H1 (cell line): ENCODE results near the gene MX1. TPM values are rescaled to one million over a fixed set of nuclear protein-coding genes. Genes with fewer than 3 reads are reported as not detected.

Experiments used
- CTCF ChIA-PET: fragments of 300-600 bp; sonication (Branson Sonifier 250); formaldehyde crosslinking; loops from one replicate; lab custom pipeline; 2021; ENCODE audit not compliant: partially characterized antibody; lab: Charles Lee
- POLR2A ChIA-PET: fragments of 300-600 bp; sonication (Branson Sonifier 250); formaldehyde crosslinking; loops from one replicate; lab custom pipeline; 2021; ENCODE audit warnings: inconsistent platforms; ENCODE audit not compliant: partially characterized antibody; lab: Charles Lee
- DNase-seq, 2 experiments: peaks; one replicate each; pipeline versions ENCODE4 v3.0.0 to v3.0.0-alpha.2; 2010 to 2022; ENCODE audit warnings: low spot score in 2 of 2, low read depth in 1 of 2, mixed read lengths in 1 of 2
- FAIRE-seq: peaks from 2 replicates; lab custom pipeline; 2011; peaks lifted over from hg19 to GRCh38; lab: Jason Lieb, UNC
- H2AFZ ChIP-seq: 2 replicates; pipeline ENCODE4 v1.8.1; 2012; ENCODE audit warnings: low read length, inconsistent platforms
- H2AK5ac ChIP-seq: 2 replicates; pipeline ENCODE4 v1.6.1; 2013; ENCODE audit warnings: low read depth, low read length
- H2BK120ac ChIP-seq: replicated peaks from 2 replicates; pipeline ENCODE3; 2013; ENCODE audit warnings: low read depth, low read length, inconsistent platforms
- H2BK12ac ChIP-seq: 2 replicates; pipeline ENCODE4 v1.6.1; 2013; ENCODE audit warnings: low read depth, low read length
- H2BK15ac ChIP-seq: 2 replicates; pipeline ENCODE4 v1.6.1; 2013; ENCODE audit warnings: low read length
- H2BK20ac ChIP-seq: 2 replicates; pipeline ENCODE4 v1.6.1; 2013; ENCODE audit warnings: low read length
- H2BK5ac ChIP-seq: 2 replicates; pipeline ENCODE4 v1.6.1; 2013; ENCODE audit warnings: low read depth, low read length
- H3K14ac ChIP-seq: 2 replicates; pipeline ENCODE4 v1.6.1; 2013; ENCODE audit warnings: inconsistent platforms; ENCODE audit not compliant: insufficient read length
- H3K18ac ChIP-seq: 2 replicates; pipeline ENCODE4 v1.6.1; 2013; ENCODE audit warnings: low read length; ENCODE audit errors: extremely low read depth
- H3K23ac ChIP-seq: 2 replicates; pipeline ENCODE4 v1.6.1; 2013; ENCODE audit warnings: inconsistent platforms; ENCODE audit not compliant: insufficient read length
- H3K23me2 ChIP-seq: 2 replicates; pipeline ENCODE4 v1.6.1; 2013; ENCODE audit warnings: low read depth, low read length
- H3K27ac ChIP-seq: 2 replicates; pipeline ENCODE4 v1.6.1; 2011; ENCODE audit warnings: low read depth, low read length, inconsistent platforms
- H3K27me3 ChIP-seq, 4 experiments: replicated peaks in 1 of 4; 1 replicate in 1 of 4; 2 replicates in 3 of 4; pipeline versions ENCODE4 v1.6.1 to v1.8.1; 2011 to 2013; ENCODE audit warnings: low read length in 3 of 4, mild to moderate bottlenecking in 3 of 4, inconsistent platforms in 2 of 4, mixed read lengths in 2 of 4, moderate library complexity in 1 of 4; ENCODE audit not compliant: control insufficient read depth in 3 of 4, insufficient read depth in 3 of 4; ENCODE audit errors: extremely low read depth in 1 of 4
- H3K36me3 ChIP-seq, 4 experiments: 2 replicates each; pipeline versions ENCODE4 v1.6.1 to v1.8.1; 2011 to 2013; ENCODE audit warnings: mild to moderate bottlenecking in 4 of 4, low read length in 3 of 4, moderate library complexity in 2 of 4, control low read depth in 1 of 4, inconsistent platforms in 1 of 4; ENCODE audit not compliant: insufficient read depth in 4 of 4, control insufficient read depth in 2 of 4
- H3K4ac ChIP-seq: replicated peaks from 2 replicates; pipeline ENCODE3; 2013; ENCODE audit warnings: low read length, low read depth, mixed read lengths, inconsistent platforms; ENCODE audit not compliant: insufficient read length
- H3K4me1 ChIP-seq, 4 experiments: replicated peaks in 1 of 4; 1 replicate in 1 of 4; 2 replicates in 3 of 4; pipeline versions ENCODE4 v1.6.1 to v1.8.1; 2011 to 2013; ENCODE audit warnings: low read length in 3 of 4, inconsistent platforms in 2 of 4, mixed read lengths in 1 of 4; ENCODE audit not compliant: insufficient read depth in 4 of 4, control insufficient read depth in 3 of 4
- H3K4me2 ChIP-seq, 2 experiments: 2 replicates each; pipeline versions ENCODE4 v1.6.1 to v1.8.1; 2011 to 2013; ENCODE audit warnings: low read depth in 2 of 2, low read length in 2 of 2, control low read depth in 1 of 2, inconsistent platforms in 1 of 2, mild to moderate bottlenecking in 1 of 2; ENCODE audit not compliant: insufficient read depth in 1 of 2
- H3K4me3 ChIP-seq, 4 experiments: fragments of 200-600, 300-600 bp in 1 of 4; sonication (generic), shearing (Covaris generic), sonication (Bioruptor Twin) in 1 of 4; 2 replicates each; pipeline versions ENCODE4 v1.5.1 to v1.8.1; 2011 to 2016; ENCODE audit warnings: low read length in 4 of 4, low read depth in 3 of 4, control low read depth in 2 of 4, inconsistent platforms in 2 of 4, mild to moderate bottlenecking in 2 of 4, mixed read lengths in 1 of 4, moderate library complexity in 1 of 4; ENCODE audit not compliant: insufficient read depth in 2 of 4; ENCODE audit errors: extremely low read depth in 1 of 4
- H3K56ac ChIP-seq: replicated peaks from 2 replicates; pipeline ENCODE3; 2013; ENCODE audit warnings: low read depth, mild to moderate bottlenecking, mixed read lengths, low read length, inconsistent platforms; ENCODE audit not compliant: insufficient read length
- H3K79me1 ChIP-seq: 2 replicates; pipeline ENCODE4 v1.6.1; 2013; ENCODE audit warnings: low read depth, low read length, control low read depth
- H3K79me2 ChIP-seq, 2 experiments: 2 replicates each; pipeline versions ENCODE4 v1.6.1 to v1.8.1; 2012 to 2013; ENCODE audit warnings: low read length in 2 of 2, mild to moderate bottlenecking in 2 of 2, inconsistent platforms in 1 of 2; ENCODE audit not compliant: insufficient read depth in 2 of 2, control insufficient read depth in 1 of 2
- H3K9ac ChIP-seq, 4 experiments: replicated peaks in 1 of 4; 1 replicate in 1 of 4; 2 replicates in 3 of 4; pipeline versions ENCODE4 v1.6.1 to v1.8.1; 2011 to 2013; ENCODE audit warnings: low read depth in 3 of 4, low read length in 3 of 4, control low read depth in 2 of 4, mild to moderate bottlenecking in 2 of 4, moderate library complexity in 2 of 4, inconsistent platforms in 1 of 4; ENCODE audit errors: extremely low read depth in 1 of 4
- H3K9me3 ChIP-seq, 2 experiments: 2 replicates each; pipeline versions ENCODE4 v1.6.1 to v1.8.1; 2012 to 2013; ENCODE audit warnings: mild to moderate bottlenecking in 2 of 2, moderate library complexity in 2 of 2, control low read depth in 1 of 2, inconsistent platforms in 1 of 2, low read depth in 1 of 2, low read length in 1 of 2, mixed read lengths in 1 of 2; ENCODE audit not compliant: insufficient read depth in 2 of 2
- H4K20me1 ChIP-seq, 2 experiments: replicated peaks in 1 of 2; 2 replicates each; pipeline versions ENCODE3 to v1.8.1; 2011 to 2013; ENCODE audit warnings: inconsistent platforms in 2 of 2, low read length in 2 of 2, mild to moderate bottlenecking in 1 of 2; ENCODE audit not compliant: insufficient read depth in 2 of 2, control insufficient read depth in 1 of 2
- H4K5ac ChIP-seq: 2 replicates; pipeline ENCODE4 v1.6.1; 2013; ENCODE audit warnings: low read length, low read depth, mixed read lengths, inconsistent platforms; ENCODE audit not compliant: insufficient read length
- H4K8ac ChIP-seq: 2 replicates; pipeline ENCODE4 v1.8.0; 2013; ENCODE audit warnings: mild to moderate bottlenecking, moderate library complexity, low read length, inconsistent platforms; ENCODE audit not compliant: insufficient read depth; ENCODE audit errors: extremely low read depth
- H4K91ac ChIP-seq: replicated peaks from 2 replicates; pipeline ENCODE3; 2013; ENCODE audit warnings: low read length, mixed read lengths, inconsistent platforms; ENCODE audit not compliant: insufficient read length
- CTBP2 ChIP-seq: IDR thresholded peaks from 2 replicates; pipeline ENCODE4 v1.7.0; 2011; ENCODE audit warnings: borderline replicate concordance, mild to moderate bottlenecking, moderate library complexity, mixed read lengths, low read length; ENCODE audit not compliant: insufficient read depth, insufficient read length
- EGR1 ChIP-seq: IDR thresholded peaks from 2 replicates; pipeline ENCODE4 v1.6.1; 2011; ENCODE audit warnings: low read depth, low read length, borderline replicate concordance
- GABPA ChIP-seq: IDR thresholded peaks from 2 replicates; pipeline ENCODE4 v1.6.1; 2011; ENCODE audit warnings: mild to moderate bottlenecking, low read length, moderate library complexity, borderline replicate concordance; ENCODE audit not compliant: insufficient read depth
- KDM4A ChIP-seq: IDR thresholded peaks from one replicate; pipeline ENCODE4 v1.7.1; 2012; ENCODE audit warnings: low read depth, mild to moderate bottlenecking, moderate library complexity, low read length, inconsistent platforms; ENCODE audit not compliant: severe bottlenecking
- KDM5A ChIP-seq: fragments of 200-600 bp; IDR thresholded peaks from 2 replicates; pipeline ENCODE4 v1.7.1; 2012; ENCODE audit warnings: mild to moderate bottlenecking, low read length, inconsistent platforms, mixed read lengths
- POLR2A ChIP-seq, 2 experiments: IDR thresholded peaks; 1 replicate in 1 of 2; 2 replicates in 1 of 2; pipeline ENCODE4 v1.6.1; 2011; ENCODE audit warnings: low read depth in 2 of 2, low read length in 2 of 2, mild to moderate bottlenecking in 2 of 2; ENCODE audit errors: control extremely low read depth in 1 of 2
- RFX5 ChIP-seq: IDR thresholded peaks from 2 replicates; pipeline ENCODE4 v1.6.1; 2011; ENCODE audit warnings: low read depth, low read length, improper control_type of control experiment, borderline replicate concordance
- RNF2 ChIP-seq: fragments of 200-900, 300-1000 bp; sonication (generic); IDR thresholded peaks from 2 replicates; pipeline ENCODE4 v1.7.1; 2016; ENCODE audit warnings: borderline replicate concordance, low read depth, mild to moderate bottlenecking, antibody characterized with exemption, low read length; ENCODE audit not compliant: poor library complexity, severe bottlenecking; ENCODE audit errors: missing control alignments
- SAP30 ChIP-seq: fragments of 300-600 bp; sonication (generic); IDR thresholded peaks from 2 replicates; pipeline ENCODE4 v1.7.1; 2012; ENCODE audit warnings: low read length, moderate library complexity, mild to moderate bottlenecking, inconsistent platforms; ENCODE audit not compliant: insufficient read depth, insufficient replicate concordance
- SIN3A ChIP-seq, 2 experiments: IDR thresholded peaks in 1 of 2; conservative IDR thresholded peaks in 1 of 2; 2 replicates each; pipeline ENCODE4 v1.6.1; 2011 to 2012; ENCODE audit warnings: low read length in 2 of 2, improper control_type of control experiment in 1 of 2, low read depth in 1 of 2, mild to moderate bottlenecking in 1 of 2
- WGBS, 2 experiments: shearing (Covaris generic) in 1 of 2; methylation state at CpG; one replicate each; pipeline versions ENCODE4 v1.1.6 to v1.1.7; 2013 to 2015; ENCODE audit warnings: low lambda C conversion rate in 2 of 2, mixed read lengths in 2 of 2, inconsistent platforms in 1 of 2, low coverage in 1 of 2, missing lambda C conversion rate in 1 of 2; ENCODE audit not compliant: insufficient replicate concordance in 2 of 2, insufficient coverage in 1 of 2, insufficient read length in 1 of 2; ENCODE audit errors: extremely low coverage in 1 of 2, missing lambda C conversion rate in 1 of 2; 5-methylcytosine and 5-hydroxymethylcytosine counted together
- polyA plus RNA-seq, 7 experiments: library from polyadenylated mRNA; depleted of rRNA in 3 of 7; stranded (reverse) in 5 of 7; unstranded in 2 of 7; fragments of >200 nt in 5 of 7; fragments of 200-250 nt in 2 of 7; gene quantifications; 1 replicate in 5 of 7; 2 replicates in 1 of 7; 4 replicates in 1 of 7; pipeline versions ENCODE4 v1.2.1 to v1.2.3, GENCODE V29; 2011 to 2013; ENCODE audit warnings: missing spikeins in 2 of 7, mixed read lengths in 2 of 7
- total RNA-seq: library from RNA; stranded (reverse); fragmentation: NEBNext Ultra II Directional; extraction: Animal tissue kit (Norgen Biotek cat#: 25700); gene quantifications from 2 replicates; pipeline ENCODE4 v1.2.1, GENCODE V29; 2021
- TF ChIP-seq, protein P1 (sequence below): IDR thresholded peaks from 2 replicates; pipeline ENCODE4 v1.6.1; 2011; ENCODE audit warnings: low read length, improper control_type of control experiment

Gene MX1
- total and polyA plus RNA-seq, 2 of the 8 experiments (the other 6 are each of a cell fraction or from before 2014, with no cell fraction given): 3.8 to 5.7 TPM

DNA sequence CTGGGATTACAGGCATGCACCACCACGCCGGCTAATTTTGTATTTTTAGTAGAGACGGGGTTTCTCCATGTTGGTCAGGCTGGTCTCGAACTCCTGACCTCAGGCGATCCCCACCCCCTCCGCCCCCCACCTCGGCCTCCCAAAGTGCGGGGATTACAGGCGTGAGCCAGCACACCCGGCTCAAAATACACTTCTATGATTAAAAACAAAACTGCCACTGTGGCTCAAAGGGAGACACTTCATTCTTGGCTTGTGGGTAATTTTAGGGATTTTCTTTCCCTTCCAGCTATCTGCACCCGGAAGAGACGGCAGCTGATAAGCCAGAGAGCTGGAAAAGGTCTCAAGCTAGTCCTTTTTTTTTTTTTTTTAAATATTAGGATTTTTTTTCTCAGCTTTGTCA is 57.4 kb downstream of the MX1 start:
- no peaks in the 10 kb centered on the region for H4K20me1 ChIP-seq
- H4K5ac ChIP-seq: no peak overlapping the region
- no peak overlapping the region for H3K9ac ChIP-seq
- FAIRE-seq (no peak), DNase-seq (no peak)
- no peak overlapping the region for H3K4ac ChIP-seq
- H3K79me2 ChIP-seq: no peaks in the 10 kb centered on the region
- H3K9me3 ChIP-seq: no peaks in the 10 kb centered on the region
- no peak overlapping the region for H2BK20ac ChIP-seq
- no peak overlapping the region for H4K91ac ChIP-seq
- peaks cover 0 to 8% (median 0%) of the 10 kb centered on the region in 4 experiments; a peak in 3 of 8 replicates for H3K36me3 ChIP-seq
- peaks cover 1% of the 10 kb centered on the region; the same call in 1 of the 2 replicates for H3K23me2 ChIP-seq
- no peak overlapping the region for H2BK15ac ChIP-seq
- H3K56ac ChIP-seq: no peak overlapping the region
- H2AK5ac ChIP-seq: no peak overlapping the region
- H4K8ac ChIP-seq: no peak overlapping the region
- no peaks in the 10 kb centered on the region for H3K27me3 ChIP-seq
- no peak overlapping the region for H3K4me3 ChIP-seq
- no peak overlapping the region for H3K27ac ChIP-seq
- H3K14ac ChIP-seq: no peak overlapping the region
- WGBS, 2 experiments: 86% methylated on average over 10 of the region's 12 CpGs; no CpG with 5 or more reads in 1 of the 2 experiments
- H3K4me1 ChIP-seq: peaks cover 9 to 19% (median 13%) of the 10 kb centered on the region in 4 experiments
- H2AFZ ChIP-seq: no peak overlapping the region
- POLR2A ChIA-PET: interaction anchor here (1.1 kb wide), 1 partner anchor 9 kb away, joined by 3 read pairs; no protein-coding TSS in a partner anchor
- H2BK120ac ChIP-seq: no peak overlapping the region
- no peaks in the 10 kb centered on the region for H3K79me1 ChIP-seq
- CTCF ChIA-PET: interaction anchor here (0.7 to 0.9 kb wide), 3 partner anchors 57 to 200 kb away, joined by 3 to 4 read pairs (median 3); no protein-coding TSS in a partner anchor
- H3K4me2 ChIP-seq: no peak overlapping the region
- no peak overlapping the region for H2BK5ac ChIP-seq
- H2BK12ac ChIP-seq: no peak overlapping the region
- no peak overlapping the region for H3K18ac ChIP-seq
- no peak overlapping the region for H3K23ac ChIP-seq
- TF ChIP-seq, protein P1, sequence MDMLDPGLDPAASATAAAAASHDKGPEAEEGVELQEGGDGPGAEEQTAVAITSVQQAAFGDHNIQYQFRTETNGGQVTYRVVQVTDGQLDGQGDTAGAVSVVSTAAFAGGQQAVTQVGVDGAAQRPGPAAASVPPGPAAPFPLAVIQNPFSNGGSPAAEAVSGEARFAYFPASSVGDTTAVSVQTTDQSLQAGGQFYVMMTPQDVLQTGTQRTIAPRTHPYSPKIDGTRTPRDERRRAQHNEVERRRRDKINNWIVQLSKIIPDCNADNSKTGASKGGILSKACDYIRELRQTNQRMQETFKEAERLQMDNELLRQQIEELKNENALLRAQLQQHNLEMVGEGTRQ: no peak
- no peak for TF ChIP-seq RNF2
- TF ChIP-seq SIN3A (conservative IDR thresholded peaks at IDR 0.05 in 1 of 2, IDR thresholded peaks at IDR 0.05 in 1 of 2; ENCODE audit: low read depth in 1 of 2, low read length in 2 of 2): no peak
- no peak for TF ChIP-seq SAP30
- no peak for TF ChIP-seq EGR1
- no peak for TF ChIP-seq CTBP2
- TF ChIP-seq KDM4A: no peak
- no peak for TF ChIP-seq KDM5A
- no peak for TF ChIP-seq POLR2A (IDR thresholded peaks at IDR 0.05; ENCODE audit: control extremely low read depth in 1 of 2, low read depth in 2 of 2, low read length in 2 of 2)
- TF ChIP-seq GABPA: no peak
- TF ChIP-seq RFX5: no peak
